Activated naive CD4-positive, alpha-beta T cell treated with anti-CD3 and anti-CD28 coated beads, Interleukin-2, amount 10 ng/mL, durations not matched to agents 7 days and 5 days (primary cell): Measurements from ENCODE around the gene LEMD2.

Source experiments
- CTCF ChIA-PET: fragments of 350-600 bp; sonication (Branson Sonifier 250); formaldehyde crosslinking; loops from one replicate; lab custom pipeline; 2021; ENCODE audit warnings: antibody characterized with exemption; lab: Charles Lee
- DNase-seq: peaks from one replicate; pipeline ENCODE4 v3.0.0-alpha.2; 2020
- H3K27ac Mint-ChIP-seq: one replicate; pipeline ENCODE4 v1.8.0; 2021; ENCODE audit warnings: mild to moderate bottlenecking, moderate library complexity, mixed read lengths
- H3K27me3 Mint-ChIP-seq: one replicate; pipeline ENCODE4 v1.8.0; 2021; ENCODE audit warnings: mild to moderate bottlenecking, mixed read lengths
- H3K36me3 Mint-ChIP-seq: one replicate; pipeline ENCODE4 v1.8.0; 2021; ENCODE audit warnings: mixed read lengths
- H3K4me1 Mint-ChIP-seq: one replicate; pipeline ENCODE4 v1.8.0; 2021; ENCODE audit warnings: mixed read lengths
- H3K4me3 Mint-ChIP-seq: one replicate; pipeline ENCODE4 v1.8.0; 2021; ENCODE audit warnings: mild to moderate bottlenecking, moderate library complexity, mixed read lengths
- H3K9me3 Mint-ChIP-seq: one replicate; pipeline ENCODE4 v1.8.0; 2021; ENCODE audit warnings: mixed read lengths

LEMD2 gene

DNA sequence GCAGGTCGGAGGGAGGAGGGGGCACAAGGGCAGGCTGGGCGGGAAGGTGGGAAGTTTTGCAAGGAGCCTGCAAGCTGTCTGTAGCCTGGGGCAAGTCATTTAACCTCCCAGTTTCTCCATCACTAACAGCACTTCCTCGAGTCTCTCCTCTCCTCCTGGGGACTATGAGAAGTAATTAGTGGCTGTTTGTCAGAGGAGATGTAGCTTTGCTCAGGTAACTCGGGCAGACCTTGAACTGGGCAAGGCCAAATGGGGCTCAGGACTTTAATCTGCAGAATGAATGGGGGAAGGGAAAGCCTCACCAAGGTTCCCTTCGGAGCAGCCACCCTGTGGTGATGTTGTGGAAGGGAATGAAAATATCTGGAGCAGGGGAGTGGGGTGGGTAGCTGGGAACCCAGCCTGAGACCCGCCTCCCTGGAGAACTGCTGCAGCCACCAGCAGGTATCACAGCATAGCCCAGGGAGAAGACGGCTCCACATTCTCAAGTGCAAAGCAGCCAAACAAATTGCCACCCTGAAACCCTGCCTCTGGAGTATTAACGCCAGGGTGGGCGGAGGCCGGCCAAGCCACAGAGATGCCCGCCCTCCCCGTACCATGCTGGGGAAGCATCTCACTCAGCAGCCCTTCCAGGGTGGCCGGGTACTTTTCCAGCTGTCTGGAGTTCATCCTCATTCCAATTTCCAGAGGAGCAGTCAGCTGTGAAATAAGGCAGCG is 6.1 kb upstream of the LEMD2 start:
- no peak overlapping the region for H3K4me3 Mint-ChIP-seq
- CTCF ChIA-PET: no interaction called here

DNA sequence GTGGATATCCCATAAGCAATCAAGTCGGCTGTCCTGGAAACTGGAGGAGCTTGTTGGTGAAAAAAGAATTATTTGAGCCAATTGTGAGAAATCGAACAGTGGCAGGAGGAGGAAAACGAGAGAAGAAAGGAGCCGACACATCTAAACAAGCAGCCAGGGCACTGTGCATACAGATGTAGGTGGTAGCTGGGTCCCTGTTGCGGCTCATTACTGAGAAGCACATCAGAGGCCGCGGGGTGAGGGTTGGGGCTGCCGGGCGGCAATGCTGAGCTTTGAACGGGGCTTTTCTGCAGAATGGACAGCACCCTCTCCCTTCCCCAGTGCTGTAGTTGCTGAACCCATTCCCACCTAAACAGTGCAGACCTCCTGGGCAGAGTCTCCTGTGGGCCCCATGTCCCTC is 4.1 kb upstream of the LEMD2 start:
- Mint-ChIP-seq H3K36me3 (peaks cover 3% of the 10 kb centered on the region), H3K27me3 (peaks cover 53% of the 10 kb centered on the region), H3K27ac (no peak overlapping the region), H3K9me3 (no peaks in the 10 kb centered on the region), H3K4me1 (peaks cover 12% of the 10 kb centered on the region), H3K4me3 (no peak overlapping the region)
- CTCF ChIA-PET: interaction anchor here (1.2 to 2.0 kb wide), 2 partner anchors 20 to 22 kb away, joined by 3 to 8 read pairs; no protein-coding TSS in a partner anchor
- no peak for DNase-seq

More for the DNA sequence above, 6.1 kb upstream of the LEMD2 start:
- peaks cover 71% of the 10 kb centered on the region for H3K27me3 Mint-ChIP-seq
- peaks cover 2% of the 10 kb centered on the region for H3K36me3 Mint-ChIP-seq
- H3K4me1 Mint-ChIP-seq: peaks cover 2% of the 10 kb centered on the region
- no peaks in the 10 kb centered on the region for H3K9me3 Mint-ChIP-seq
- DNase-seq: no peak
- H3K27ac Mint-ChIP-seq: no peak overlapping the region

DNA sequence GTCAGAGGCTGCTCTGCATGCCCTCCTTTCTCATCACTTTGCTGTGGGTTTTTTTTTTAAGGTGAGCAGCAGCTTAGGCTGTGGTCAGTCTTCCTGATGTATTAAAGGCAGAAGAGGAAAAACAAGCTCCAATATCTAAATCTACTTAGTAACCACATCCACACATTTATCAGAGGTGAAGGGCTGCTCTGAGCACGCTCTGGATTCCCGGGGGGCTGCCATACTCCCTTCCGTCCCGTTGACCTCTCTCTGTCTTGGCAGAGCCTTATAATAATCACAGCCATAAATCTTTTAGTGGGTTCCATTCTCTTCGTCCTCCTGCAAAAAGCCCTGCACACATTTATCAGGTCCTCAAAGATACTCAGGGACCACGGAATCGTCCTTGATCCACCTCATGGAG is 2.7 kb upstream of the LEMD2 start:
- Mint-ChIP-seq H3K36me3 (peaks cover 9% of the 10 kb centered on the region), H3K9me3 (no peaks in the 10 kb centered on the region), H3K27ac (no peak overlapping the region), H3K4me3 (no peak overlapping the region), H3K4me1 (peaks cover 26% of the 10 kb centered on the region), H3K27me3 (peaks cover 39% of the 10 kb centered on the region)
- CTCF ChIA-PET: interaction anchor here (2.0 kb wide), 1 partner anchor 20 kb away, joined by 8 read pairs; no protein-coding TSS in a partner anchor
- DNase-seq: no peak

DNA sequence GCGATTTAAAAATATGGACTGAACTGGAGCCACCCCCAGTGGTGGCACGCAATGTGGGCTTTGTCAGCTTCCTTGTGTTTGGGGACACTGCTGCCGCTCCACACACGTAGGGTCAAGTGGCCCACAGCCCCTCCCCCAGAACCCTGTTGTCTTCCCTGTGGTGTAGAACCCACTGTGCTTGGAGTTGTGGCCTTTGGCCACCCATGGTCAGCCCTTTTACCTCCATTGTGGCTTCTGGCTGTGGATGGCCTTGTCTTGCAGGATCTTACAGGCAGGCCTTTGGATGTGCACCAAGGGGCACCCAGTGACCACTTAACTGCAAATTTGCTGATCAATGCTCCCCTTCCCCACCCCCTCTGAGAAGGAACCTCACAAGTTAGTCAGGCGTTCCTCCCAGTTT is 2.0 kb upstream of the LEMD2 start:
- H3K36me3 Mint-ChIP-seq: peaks cover 16% of the 10 kb centered on the region
- no peak overlapping the region for H3K27ac Mint-ChIP-seq
- no peak for DNase-seq
- CTCF ChIA-PET: interaction anchor here (2.0 kb wide), 1 partner anchor 19 kb away, joined by 8 read pairs; no protein-coding TSS in a partner anchor
- H3K4me3 Mint-ChIP-seq: no peak overlapping the region
- peaks cover 34% of the 10 kb centered on the region for H3K27me3 Mint-ChIP-seq
- H3K9me3 Mint-ChIP-seq: no peaks in the 10 kb centered on the region
- H3K4me1 Mint-ChIP-seq: peaks cover 33% of the 10 kb centered on the region

DNA sequence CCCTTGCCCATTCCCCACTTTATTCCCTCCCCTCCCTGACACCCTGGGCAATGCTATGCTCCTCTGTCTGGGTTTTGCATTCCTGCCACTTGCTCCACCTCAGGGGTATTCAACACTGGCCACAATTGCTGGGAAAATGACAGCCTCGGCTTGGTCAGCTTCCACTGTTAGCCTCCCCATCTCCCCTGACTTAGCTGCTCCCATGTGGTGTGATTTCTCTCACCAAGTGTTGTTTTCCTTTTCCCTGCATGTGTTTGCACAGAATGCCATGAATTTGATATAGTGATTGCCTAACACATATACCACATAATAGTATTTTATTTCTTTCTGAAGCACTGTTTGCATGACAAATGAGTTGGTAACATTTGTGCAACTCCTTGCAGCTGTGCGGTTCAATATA is 1.4 kb upstream of the LEMD2 start:
- H3K27ac Mint-ChIP-seq: no peak overlapping the region
- CTCF ChIA-PET: no interaction called here
- no peaks in the 10 kb centered on the region for H3K9me3 Mint-ChIP-seq

DNA sequence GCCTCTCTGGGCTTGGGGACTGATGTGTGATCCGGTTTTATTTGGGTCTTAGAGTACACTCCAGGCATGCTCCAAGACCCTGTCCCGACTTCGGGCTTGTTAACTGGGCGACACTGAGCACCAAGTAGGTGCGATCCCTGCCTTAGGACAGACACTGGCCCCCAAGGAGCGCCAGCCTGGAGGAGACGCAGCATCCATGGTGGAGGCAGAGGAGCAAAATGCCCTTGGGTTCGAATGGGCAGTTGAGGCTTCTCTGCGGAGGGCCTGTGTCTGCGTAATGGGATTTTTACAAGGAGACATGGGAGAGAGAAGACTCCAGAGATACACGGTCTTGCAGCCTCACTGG is 593 bp upstream of the LEMD2 start:
- CTCF ChIA-PET: no interaction called here
- Mint-ChIP-seq H3K4me1 (peaks cover 47% of the 10 kb centered on the region), H3K36me3 (peaks cover 25% of the 10 kb centered on the region), H3K9me3 (no peaks in the 10 kb centered on the region), H3K27ac (no peak overlapping the region), H3K27me3 (peaks cover 23% of the 10 kb centered on the region), H3K4me3 (peak overlapping the region; percentile 73)
- DNase-seq: no peak

More for the DNA sequence above, 1.4 kb upstream of the LEMD2 start:
- H3K4me3 Mint-ChIP-seq: peak overlapping the region; percentile 29
- H3K4me1 Mint-ChIP-seq: peaks cover 38% of the 10 kb centered on the region
- H3K27me3 Mint-ChIP-seq: peaks cover 31% of the 10 kb centered on the region
- H3K36me3 Mint-ChIP-seq: peaks cover 18% of the 10 kb centered on the region
- DNase-seq: no peak

DNA sequence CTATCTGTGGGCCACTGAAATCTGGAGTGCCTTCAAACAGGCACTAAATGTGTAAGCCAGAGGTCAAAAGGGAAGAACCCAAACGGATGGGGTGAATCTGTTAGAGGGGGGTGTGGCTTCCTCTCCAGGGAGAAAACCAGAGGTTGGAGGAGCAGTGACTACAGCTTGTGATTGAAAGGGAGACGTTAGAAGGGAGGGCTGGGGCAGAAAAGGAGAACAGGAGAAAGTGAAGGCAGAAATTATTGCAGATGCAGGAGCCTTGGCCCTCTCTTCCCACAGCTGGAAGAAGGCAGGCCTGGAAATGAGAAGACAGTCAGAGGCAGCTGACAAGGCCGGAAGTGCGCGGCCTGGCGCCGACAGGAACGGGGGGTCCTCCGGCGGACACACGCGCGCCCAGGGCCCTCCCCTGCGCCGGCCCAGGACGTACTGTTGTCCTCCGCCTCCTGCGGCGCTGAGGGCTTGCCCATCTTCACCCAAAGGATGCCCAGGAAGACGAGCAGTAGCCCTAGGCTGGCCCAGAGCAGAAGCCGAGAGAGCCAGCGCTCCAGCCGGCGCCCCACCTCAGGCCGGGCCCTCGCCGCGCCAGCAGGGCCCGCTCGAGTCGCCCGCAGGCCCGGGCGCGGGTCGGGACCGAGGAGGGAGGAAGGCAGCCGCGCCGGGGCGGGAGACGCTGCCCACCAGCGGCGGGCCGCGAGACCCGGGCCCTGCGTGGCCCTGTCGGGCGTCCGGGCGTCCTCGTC is 806 bp downstream of the LEMD2 start:
- CTCF ChIA-PET: interaction anchor here (0.7 to 1.2 kb wide), 4 partner anchors 17 to 162 kb away, joined by 3 to 4 read pairs (median 4); no protein-coding TSS in a partner anchor
- DNase-seq: peak; percentile 74
- Mint-ChIP-seq H3K9me3 (no peaks in the 10 kb centered on the region), H3K27ac (peak overlapping the region; percentile 94), H3K36me3 (peaks cover 38% of the 10 kb centered on the region), H3K4me1 (peaks cover 51% of the 10 kb centered on the region), H3K27me3 (peaks cover 11% of the 10 kb centered on the region), H3K4me3 (peak overlapping the region; percentile 87)

DNA sequence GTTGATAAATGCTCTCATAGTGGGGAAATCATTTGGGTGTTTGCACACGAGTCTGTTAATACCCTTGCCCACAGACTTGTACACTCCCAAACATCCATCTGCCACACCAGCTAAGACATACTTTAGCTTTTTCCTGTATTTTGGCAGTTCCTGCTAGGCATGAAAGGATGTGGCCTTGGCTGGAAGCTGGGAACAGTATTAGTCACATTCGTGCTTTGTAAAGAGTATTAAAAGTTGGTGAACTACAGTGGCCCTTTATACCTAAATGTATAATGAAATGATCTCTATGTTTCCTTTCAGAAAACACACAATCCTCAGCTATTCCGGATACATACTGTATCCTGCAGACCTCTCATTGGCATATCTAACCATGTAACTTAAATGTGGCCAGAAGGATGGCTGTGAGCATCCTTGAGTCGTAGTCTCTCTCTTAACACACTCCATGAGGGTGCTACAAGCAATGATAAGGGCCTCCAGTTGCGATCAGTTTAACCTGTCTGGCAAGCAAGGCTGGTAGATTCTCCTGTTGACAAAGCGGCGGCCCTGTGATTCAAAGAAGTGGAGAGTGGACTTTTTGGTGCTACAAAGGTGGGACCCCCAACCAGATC is 1.5 kb downstream of the LEMD2 start:
- Mint-ChIP-seq H3K4me1 (peaks cover 51% of the 10 kb centered on the region), H3K4me3 (peak overlapping the region; percentile 87), H3K36me3 (peaks cover 40% of the 10 kb centered on the region), H3K27ac (peak overlapping the region; percentile 94), H3K27me3 (peaks cover 5% of the 10 kb centered on the region), H3K9me3 (no peaks in the 10 kb centered on the region)
- no peak for DNase-seq
- CTCF ChIA-PET: interaction anchor here (0.7 to 1.2 kb wide), 4 partner anchors 16 to 162 kb away, joined by 3 to 4 read pairs (median 4); no protein-coding TSS in a partner anchor

DNA sequence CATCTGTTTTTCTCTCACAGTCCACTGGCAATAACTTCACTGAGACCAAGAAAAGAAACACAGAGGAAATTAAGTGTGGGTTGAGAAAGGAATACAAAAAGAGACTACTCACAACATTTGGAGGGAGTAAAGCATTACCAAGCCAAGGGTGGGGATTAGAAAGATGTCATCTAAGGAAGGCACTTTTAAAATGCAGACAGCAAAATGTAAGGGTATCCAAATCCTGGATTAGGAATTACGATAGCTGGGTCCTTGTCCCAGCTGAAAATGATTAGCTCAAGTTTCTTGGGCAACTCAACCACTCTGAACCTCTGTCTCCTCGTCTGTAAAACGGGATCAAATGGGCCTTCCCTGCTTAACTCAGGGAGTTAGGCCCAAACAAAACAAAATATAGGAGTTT is 2.2 kb downstream of the LEMD2 start:
- peaks cover 51% of the 10 kb centered on the region for H3K4me1 Mint-ChIP-seq
- DNase-seq: no peak
- H3K27ac Mint-ChIP-seq: no peak overlapping the region
- peaks cover 1% of the 10 kb centered on the region for H3K27me3 Mint-ChIP-seq
- CTCF ChIA-PET: interaction anchor here (1.2 kb wide), 1 partner anchor 23 kb away, joined by 4 read pairs; no protein-coding TSS in a partner anchor
- H3K4me3 Mint-ChIP-seq: peak overlapping the region; percentile 87
- H3K9me3 Mint-ChIP-seq: no peaks in the 10 kb centered on the region
- peaks cover 45% of the 10 kb centered on the region for H3K36me3 Mint-ChIP-seq

DNA sequence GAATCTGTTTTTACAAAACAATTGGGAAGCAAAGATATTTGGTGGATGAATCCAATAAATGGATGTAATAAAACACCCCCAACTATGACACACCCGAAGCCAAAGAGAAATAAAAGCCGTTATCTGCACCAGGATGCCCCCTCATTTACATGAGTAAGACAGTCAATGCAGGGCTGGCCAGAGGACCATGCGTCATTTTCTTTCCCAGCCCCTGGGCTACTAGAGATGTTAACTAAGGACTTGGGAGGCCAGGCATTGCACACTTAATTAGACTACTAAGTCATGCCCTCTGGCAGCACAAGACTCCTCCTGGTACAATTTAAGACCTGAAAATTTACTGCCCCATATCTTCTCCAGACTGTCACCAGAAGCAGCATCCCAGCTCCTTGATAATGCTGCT is 3.2 kb downstream of the LEMD2 start:
- no peaks in the 10 kb centered on the region for H3K27me3 Mint-ChIP-seq
- no peak for DNase-seq
- H3K4me3 Mint-ChIP-seq: no peak overlapping the region
- H3K36me3 Mint-ChIP-seq: peaks cover 49% of the 10 kb centered on the region
- CTCF ChIA-PET: interaction anchor here (1.2 kb wide), 1 partner anchor 22 kb away, joined by 4 read pairs; no protein-coding TSS in a partner anchor
- peaks cover 55% of the 10 kb centered on the region for H3K4me1 Mint-ChIP-seq
- no peaks in the 10 kb centered on the region for H3K9me3 Mint-ChIP-seq
- H3K27ac Mint-ChIP-seq: no peak overlapping the region

DNA sequence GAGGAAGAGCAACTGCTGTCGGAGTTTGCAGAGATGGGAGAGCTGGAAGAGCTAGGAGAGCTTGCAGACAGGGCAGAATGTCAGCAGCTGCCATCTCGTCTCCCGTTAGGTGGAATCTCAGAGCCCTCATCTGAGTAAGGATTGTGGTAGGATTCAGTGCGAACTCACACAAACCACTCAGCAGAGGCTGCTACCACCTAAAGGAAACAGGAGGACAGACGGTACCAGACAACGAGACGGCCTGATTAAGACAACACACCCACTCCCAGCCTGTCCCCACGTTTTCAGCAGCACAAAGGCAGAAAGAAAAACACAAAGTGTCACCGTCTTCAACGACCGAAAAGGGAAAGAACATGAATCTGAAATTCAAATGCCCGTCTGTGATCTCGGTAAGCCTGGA is 4.1 kb downstream of the LEMD2 start:
- Mint-ChIP-seq H3K4me1 (peaks cover 52% of the 10 kb centered on the region), H3K27me3 (no peaks in the 10 kb centered on the region), H3K9me3 (no peaks in the 10 kb centered on the region), H3K27ac (no peak overlapping the region), H3K36me3 (peaks cover 55% of the 10 kb centered on the region), H3K4me3 (no peak overlapping the region)
- DNase-seq: no peak
- CTCF ChIA-PET: interaction anchor here (0.8 kb wide), 1 partner anchor 243 kb away, joined by 4 read pairs; no protein-coding TSS in a partner anchor

DNA sequence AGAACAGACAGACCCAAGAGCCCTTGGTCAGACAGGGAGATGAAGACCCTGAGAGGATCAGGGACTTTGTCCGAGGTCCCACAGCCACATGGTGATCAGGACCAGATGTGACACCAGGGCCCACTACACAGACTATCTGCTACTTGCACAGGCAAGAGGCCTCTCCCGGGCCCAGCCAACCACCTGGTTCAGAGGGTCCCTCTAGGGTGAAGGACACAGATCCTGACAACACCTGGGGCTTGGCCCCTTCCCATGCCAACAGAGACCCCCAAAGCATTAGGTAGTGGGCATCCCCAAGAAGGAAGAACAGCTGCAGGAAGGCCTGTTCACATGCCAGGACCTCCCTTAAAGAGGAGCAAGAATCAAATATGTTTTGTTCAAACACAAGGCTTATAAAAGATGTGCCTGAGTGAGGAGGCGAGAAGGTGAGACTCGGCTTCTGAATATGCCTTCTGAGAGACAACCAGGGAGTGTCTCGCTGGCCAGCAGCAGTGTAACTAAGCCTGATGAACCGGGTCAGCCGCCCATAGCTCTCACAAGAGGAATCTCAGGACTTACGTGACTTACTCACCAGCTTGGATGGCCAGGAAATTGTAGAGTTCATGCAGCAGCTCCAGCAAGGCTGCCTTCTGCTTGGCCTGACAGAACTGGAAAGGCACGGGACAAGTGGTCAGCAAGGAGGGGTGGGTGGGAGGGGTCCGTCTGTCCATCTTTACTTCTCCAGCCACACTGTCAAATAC is 5.0 kb downstream of the LEMD2 start:
- H3K27me3 Mint-ChIP-seq: no peaks in the 10 kb centered on the region
- peaks cover 63% of the 10 kb centered on the region for H3K36me3 Mint-ChIP-seq
- CTCF ChIA-PET: interaction anchor here (0.8 kb wide), 1 partner anchor 244 kb away, joined by 4 read pairs; no protein-coding TSS in a partner anchor
- H3K9me3 Mint-ChIP-seq: no peaks in the 10 kb centered on the region
- DNase-seq: no peak
- H3K27ac Mint-ChIP-seq: no peak overlapping the region
- H3K4me1 Mint-ChIP-seq: peaks cover 44% of the 10 kb centered on the region
- H3K4me3 Mint-ChIP-seq: no peak overlapping the region

DNA sequence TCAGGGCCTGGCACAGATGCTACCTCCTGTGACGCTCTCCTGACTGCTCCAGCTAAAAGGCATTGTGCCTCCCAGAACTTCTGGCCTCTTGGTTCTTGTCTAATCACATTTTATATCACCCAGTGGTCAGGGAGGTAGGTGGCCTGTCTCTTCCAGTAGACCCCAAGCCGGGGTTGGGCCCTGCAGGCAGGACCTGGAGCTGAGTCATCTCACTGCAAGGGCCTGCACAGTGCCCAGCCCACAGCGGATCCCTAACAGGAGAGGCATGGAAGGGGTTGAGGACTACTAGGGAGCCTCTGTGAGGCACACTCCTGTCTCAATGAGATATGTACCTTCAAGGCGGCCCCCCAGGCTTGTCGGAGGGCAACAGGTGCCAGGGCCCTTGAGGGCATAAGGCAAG is 6.4 kb downstream of the LEMD2 start:
- Mint-ChIP-seq H3K4me1 (peaks cover 38% of the 10 kb centered on the region), H3K27ac (peak overlapping the region; percentile 25), H3K4me3 (no peak overlapping the region), H3K36me3 (peaks cover 68% of the 10 kb centered on the region), H3K9me3 (no peaks in the 10 kb centered on the region), H3K27me3 (no peaks in the 10 kb centered on the region)
- DNase-seq: no peak
- CTCF ChIA-PET: interaction anchor here (1.8 kb wide), 1 partner anchor 11 kb away, joined by 8 read pairs; no protein-coding TSS in a partner anchor
